K562 (cell line): ENCODE data around the gene BPIFB6. TPM values are rescaled to one million over a fixed set of nuclear protein-coding genes. Genes with fewer than 3 reads are reported as not detected.

Source experiments
- DDX20 ChIP-seq: fragments of 450-650 bp; IDR thresholded peaks from 2 replicates; pipeline ENCODE4 v1.6.1; 2016; ENCODE audit warnings: missing genetic modification characterization, low read depth, mild to moderate bottlenecking, missing compliant biosample characterization, moderate library complexity
- DEAF1 ChIP-seq: fragments of 450-650 bp; formaldehyde crosslinking; IDR thresholded peaks from 2 replicates; pipeline ENCODE4 v1.4.0; 2020; ENCODE audit warnings: mild to moderate bottlenecking, moderate library complexity
- MLLT1 ChIP-seq, 2 experiments: fragments of 450-650 bp; IDR thresholded peaks; 2 replicates each; pipeline ENCODE4 v1.6.1; 2016
- TAF9B ChIP-seq: fragments of 450-650 bp; IDR thresholded peaks from 2 replicates; pipeline ENCODE4 v1.6.1; 2018; ENCODE audit warnings: mild to moderate bottlenecking; ENCODE audit not compliant: partially characterized antibody
- ZBTB7A ChIP-seq: IDR thresholded peaks from 2 replicates; pipeline ENCODE4 v1.6.1; 2011; ENCODE audit warnings: low read depth, mild to moderate bottlenecking, low read length, moderate library complexity, borderline replicate concordance; ENCODE audit not compliant: control insufficient read depth
- ZNF354B ChIP-seq: fragments of 250-450 bp; sonication (Bioruptor Pico); IDR thresholded peaks from 2 replicates; pipeline ENCODE4 v1.4.0; 2020
- ZNF518B ChIP-seq: fragments of 250-450 bp; sonication (Bioruptor Pico); IDR thresholded peaks from 2 replicates; pipeline ENCODE4 v1.5.0; 2021; ENCODE audit warnings: mild to moderate bottlenecking, moderate library complexity
- polyA plus RNA-seq, 8 experiments: library from polyadenylated mRNA; depleted of rRNA in 4 of 8; stranded (reverse) in 5 of 8; unstranded in 3 of 8; fragments of >200 nt; fragmentation: Nextera tagmentation in 2 of 8; fragmentation: Illumina TruSeq in 1 of 8; extraction: Ambion mirVana in 2 of 8; extraction: Trizol in 1 of 8; gene quantifications; 2 replicates each; pipeline versions ENCODE4 v1.2.1 to v1.2.3, GENCODE V29; 2011 to 2014; ENCODE audit warnings: inconsistent platforms in 1 of 8, missing spikeins in 1 of 8
- total RNA-seq, 7 experiments: library from RNA; depleted of rRNA in 6 of 7; stranded (reverse); fragments of >200 nt in 6 of 7; fragmentation: Illumina TruSeq in 2 of 7; extraction: Trizol in 2 of 7; gene quantifications; 2 replicates each; pipeline versions ENCODE4 v1.2.1 to v1.2.3, GENCODE V29; 2011 to 2021; ENCODE audit warnings: low replicate concordance in 1 of 7

BPIFB6 gene
- total and polyA plus RNA-seq, 9 of the 15 experiments (the other 6 are each of a cell fraction or from before 2014, with no cell fraction given): not detected

GRCh38 chr20:33091147-33091546 lies 59.7 kb downstream of the BPIFB6 start (continued):
- no peak for TF ChIP-seq ZNF518B (CRISPR knock-in tag)
- TF ChIP-seq ZNF354B (CRISPR knock-in tag): no peak
- TF ChIP-seq ZBTB7A: no peak
- no peak for TF ChIP-seq MLLT1 (IDR thresholded peaks at IDR 0.05)
- no peak for TF ChIP-seq TAF9B
- TF ChIP-seq DEAF1 (CRISPR knock-in tag): no peak
- no peak for TF ChIP-seq DDX20 (tag)
- TF ChIP-seq, all 486 proteins: peak for 0
